KOPT-K1 (cell line): ENCODE results near the gene OR4N5.

Experiments
- H3K27ac ChIP-seq: fragments of 200-600 bp; sonication (generic); 2 replicates; pipeline ENCODE4 v1.5.1; 2016; ENCODE audit warnings: antibody characterized with exemption, mild to moderate bottlenecking, low read depth, low read length; ENCODE audit not compliant: poor library complexity, severe bottlenecking
- H3K36me3 ChIP-seq: fragments of 200-600 bp; sonication (generic); 2 replicates; pipeline ENCODE4 v1.5.1; 2017; ENCODE audit warnings: antibody characterized with exemption, mild to moderate bottlenecking, low read length, moderate library complexity; ENCODE audit not compliant: insufficient read depth
- H3K9me3 ChIP-seq: fragments of 200-600 bp; sonication (generic); 2 replicates; pipeline ENCODE4 v1.5.1; 2017; ENCODE audit warnings: antibody characterized with exemption, low read length, mild to moderate bottlenecking; ENCODE audit not compliant: insufficient read depth, poor library complexity, severe bottlenecking

OR4N5 gene

GRCh38 chr14:20179218-20179617 is 40.6 kb downstream of the OR4N5 start:
- Histone ChIP-seq H3K27ac (no peak overlapping the region), H3K36me3 (no peaks in the 10 kb centered on the region), H3K9me3 (no peaks in the 10 kb centered on the region)

- H3K9me3 ChIP-seq = no peaks in the 10 kb centered on the region
- H3K27ac ChIP-seq = no peak overlapping the region
- no peaks in the 10 kb centered on the region for H3K36me3 ChIP-seq
Observed at GRCh38 chr14:20179880-20180279, 41.3 kb downstream of the OR4N5 start.

GRCh38 chr14:20180486-20180885 is 41.9 kb downstream of the OR4N5 start:
- no peaks in the 10 kb centered on the region for H3K9me3 ChIP-seq
- H3K27ac ChIP-seq = no peak overlapping the region

GRCh38 chr14:20184181-20184580 is 45.6 kb downstream of the OR4N5 start:
- Histone ChIP-seq H3K27ac (no peak overlapping the region), H3K36me3 (no peaks in the 10 kb centered on the region), H3K9me3 (no peaks in the 10 kb centered on the region)

More at GRCh38 chr14:20180486-20180885, 41.9 kb downstream of the OR4N5 start:
- H3K36me3 ChIP-seq = no peaks in the 10 kb centered on the region

- no peak within 1 kb of the TSS for H3K27ac ChIP-seq
- no peaks in the 10 kb centered on the region for H3K9me3 ChIP-seq
Observed at GRCh38 chr14:20190596-20190995, 52.0 kb downstream of the OR4N5 start, which contains the start of gene OR11G2. OR11G2 (plus strand) TSS chr14:20190896; CDS start chr14:20197438, 6,542 bp downstream.

GRCh38 chr14:20191396-20191795 is 52.8 kb downstream of the OR4N5 start:
- no peak overlapping the region for H3K27ac ChIP-seq
- no peaks in the 10 kb centered on the region for H3K36me3 ChIP-seq
- no peaks in the 10 kb centered on the region for H3K9me3 ChIP-seq

More at GRCh38 chr14:20190596-20190995, 52.0 kb downstream of the OR4N5 start, which contains the start of gene OR11G2:
- no peaks in the 10 kb centered on the region for H3K36me3 ChIP-seq

- Histone ChIP-seq H3K36me3 (no peaks in the 10 kb centered on the region), H3K9me3 (no peaks in the 10 kb centered on the region), H3K27ac (no peak overlapping the region)
Observed at GRCh38 chr14:20194101-20194500, 55.5 kb downstream of the OR4N5 start.
